Islet precursor cell (in vitro differentiated cells): ENCODE data around the gene SLC10A7.
A peak's percentile ranks its signal among the peaks of the same experiment; 100 is the strongest.

Source experiments
- DNase-seq: peaks from one replicate; pipeline ENCODE4 v3.0.0-alpha.2; 2018

The SLC10A7 gene, protein sequence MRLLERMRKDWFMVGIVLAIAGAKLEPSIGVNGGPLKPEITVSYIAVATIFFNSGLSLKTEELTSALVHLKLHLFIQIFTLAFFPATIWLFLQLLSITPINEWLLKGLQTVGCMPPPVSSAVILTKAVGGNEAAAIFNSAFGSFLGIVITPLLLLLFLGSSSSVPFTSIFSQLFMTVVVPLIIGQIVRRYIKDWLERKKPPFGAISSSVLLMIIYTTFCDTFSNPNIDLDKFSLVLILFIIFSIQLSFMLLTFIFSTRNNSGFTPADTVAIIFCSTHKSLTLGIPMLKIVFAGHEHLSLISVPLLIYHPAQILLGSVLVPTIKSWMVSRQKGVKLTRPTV

DNA sequence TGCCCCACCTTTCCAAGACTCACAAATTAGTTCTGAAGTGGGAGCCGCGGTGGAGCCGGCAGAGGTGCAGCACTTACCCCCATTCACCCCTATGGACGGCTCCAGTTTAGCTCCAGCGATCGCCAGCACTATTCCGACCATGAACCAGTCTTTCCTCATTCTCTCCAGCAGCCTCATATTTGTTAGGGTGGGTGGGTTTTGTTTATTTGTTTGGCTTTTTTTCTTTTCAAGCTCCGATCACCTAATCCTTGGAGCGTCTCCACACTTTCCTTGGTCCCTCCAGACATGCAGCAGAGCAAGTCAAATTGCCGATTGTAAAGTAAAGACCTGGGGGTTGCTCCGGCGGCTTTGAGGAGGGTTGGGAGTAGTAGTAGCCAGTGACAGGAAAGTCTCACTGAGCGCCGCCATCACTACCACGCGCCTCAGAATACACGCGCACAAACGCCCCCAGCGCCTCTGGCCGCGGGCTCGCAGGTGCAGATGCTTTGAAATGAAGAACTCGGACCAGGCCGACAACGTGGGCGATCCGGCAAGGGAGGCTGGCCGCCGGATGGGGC lies at the start of gene SLC10A7:
Gene SLC10A7, minus strand, starts transcription at position 400 of the 557 bp plus-strand sequence. Its CDS starts 223 bp downstream, at position 177.
- peak; percentile 91 for DNase-seq

DNA sequence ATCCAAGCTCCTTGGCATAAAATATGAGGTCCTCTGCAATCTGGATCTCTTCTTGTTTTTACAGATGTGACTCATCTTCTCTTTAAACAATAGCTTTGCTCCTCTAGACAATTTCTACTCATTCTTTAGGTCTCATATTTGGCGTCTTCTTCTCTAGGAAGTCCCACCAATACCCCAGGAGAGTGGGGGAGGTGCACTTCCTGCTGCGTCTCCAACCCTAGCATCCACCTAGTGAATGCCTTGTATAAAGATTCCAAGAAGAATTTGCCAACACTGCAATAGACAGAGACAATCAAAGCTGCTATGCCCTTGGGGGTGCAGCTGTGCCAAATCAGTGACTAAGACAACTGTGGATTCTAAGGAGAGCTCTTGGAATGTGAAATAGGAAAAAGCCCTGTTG lies 45.7 kb upstream of the SLC10A7 start:
- no peak for DNase-seq

DNA sequence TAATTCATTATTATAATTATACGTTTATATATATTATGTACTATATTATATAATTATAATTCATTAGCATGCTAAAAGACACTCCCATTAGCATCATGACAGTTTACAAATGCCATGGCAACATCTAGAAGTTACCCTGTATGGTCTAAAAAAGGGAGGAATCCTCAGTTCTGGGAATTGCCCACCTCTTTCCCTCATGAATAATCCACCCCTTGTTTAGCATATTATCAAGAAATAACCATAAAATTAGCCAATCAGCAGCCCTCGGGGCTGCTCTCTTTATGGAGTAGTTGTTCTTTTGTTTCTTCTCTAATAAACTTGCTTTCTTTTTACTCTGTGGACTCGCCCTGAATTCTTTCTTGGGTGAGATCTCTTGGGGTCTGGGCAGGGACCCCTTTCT lies 42.8 kb upstream of the SLC10A7 start:
- DNase-seq = no peak

DNA sequence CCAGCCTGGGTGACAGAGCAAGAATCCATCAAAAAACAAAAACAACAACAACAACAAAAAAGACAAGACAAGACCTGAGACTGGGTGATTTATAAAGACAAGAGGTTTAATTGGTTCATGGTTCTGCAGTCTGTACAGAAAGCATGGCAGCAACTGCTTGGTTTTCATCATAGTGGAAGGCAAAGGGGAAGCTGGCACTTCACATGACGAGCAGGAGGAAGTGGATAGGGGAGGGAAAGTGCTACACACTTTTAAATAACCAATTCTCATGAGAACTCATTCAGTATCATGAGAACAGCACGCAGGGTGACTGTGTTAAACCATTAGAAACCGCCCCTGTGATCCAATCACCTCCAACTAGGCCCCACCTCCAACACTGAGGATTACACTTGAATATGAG lies 28.4 kb upstream of the SLC10A7 start:
- DNase-seq = no peak

DNA sequence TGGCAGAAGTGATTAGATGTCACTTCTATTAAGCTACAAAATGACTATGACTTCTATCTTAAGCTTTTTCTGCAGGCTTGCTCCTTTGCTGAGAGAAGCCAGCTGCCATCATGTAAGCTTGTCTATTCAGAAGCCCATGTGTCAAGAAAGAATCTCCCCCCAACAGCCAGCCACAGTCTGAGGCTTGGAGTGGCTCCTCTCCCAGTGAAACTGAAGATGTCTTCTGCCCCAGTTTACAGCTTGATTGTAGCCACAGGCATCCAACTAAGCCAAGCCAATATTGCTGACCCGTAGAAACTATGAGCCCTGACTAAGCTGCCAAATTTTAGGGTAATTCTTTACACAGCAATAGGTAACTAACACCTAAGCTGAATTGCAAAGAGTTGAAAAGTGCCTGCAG lies 26.7 kb upstream of the SLC10A7 start:
- DNase-seq = no peak

DNA sequence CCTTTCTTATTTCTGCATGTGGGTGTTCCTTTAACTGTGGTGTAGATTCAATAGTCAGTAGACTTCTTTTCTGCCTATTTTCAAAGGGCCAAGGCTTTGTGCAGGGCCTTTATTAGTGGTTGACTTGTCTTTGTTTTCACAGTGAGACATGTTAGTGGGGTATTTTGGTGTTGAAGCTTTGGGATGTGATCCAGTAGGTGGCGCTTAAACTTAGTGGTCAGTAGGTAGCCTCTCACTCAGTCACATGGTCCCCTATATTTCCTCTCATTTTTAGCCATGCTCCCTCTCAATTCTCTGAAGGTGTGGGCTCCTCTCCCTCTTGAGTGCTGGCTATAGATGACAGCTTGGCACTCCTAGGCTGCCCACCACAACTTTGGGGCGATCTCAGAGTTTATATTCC lies 23.4 kb upstream of the SLC10A7 start:
- DNase-seq = no peak

DNA sequence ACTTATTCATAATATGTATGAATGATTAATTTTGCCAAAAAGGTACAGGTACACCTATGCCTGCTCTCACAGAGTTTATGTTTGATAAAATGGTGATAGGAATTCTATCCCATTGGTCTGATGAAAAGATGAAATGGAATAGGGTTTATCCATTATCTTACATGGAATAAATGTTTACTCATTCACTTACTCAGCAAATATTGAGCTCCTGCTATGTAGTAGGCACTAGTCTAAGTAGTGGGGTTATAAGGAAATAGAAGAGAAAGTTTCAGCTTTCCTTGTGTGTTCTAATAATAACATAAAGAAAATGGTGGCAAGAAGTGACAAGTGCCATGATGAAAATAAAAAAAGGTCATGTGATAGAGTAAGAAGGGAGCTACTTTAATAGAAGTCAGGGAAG lies 12.4 kb upstream of the SLC10A7 start:
- no peak for DNase-seq

DNA sequence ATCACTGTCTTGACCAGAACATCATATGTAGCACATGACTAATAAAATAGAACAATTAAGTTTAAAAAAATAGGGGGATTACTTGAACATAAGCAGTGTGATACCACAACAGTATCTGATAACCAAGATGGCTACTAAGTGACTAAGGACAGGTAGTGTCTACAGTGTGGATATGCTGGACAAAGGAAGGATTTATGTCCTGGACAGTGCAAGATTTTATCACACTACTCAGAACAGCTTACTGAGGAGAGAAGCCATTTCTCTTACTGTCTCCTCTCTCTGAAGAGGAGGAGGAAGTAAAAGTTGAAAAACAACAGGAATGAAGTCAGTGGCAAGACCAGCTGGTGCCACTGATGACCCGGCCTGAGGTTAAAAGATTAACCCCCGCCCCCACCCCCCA lies 4.0 kb upstream of the SLC10A7 start:
- DNase-seq = no peak

DNA sequence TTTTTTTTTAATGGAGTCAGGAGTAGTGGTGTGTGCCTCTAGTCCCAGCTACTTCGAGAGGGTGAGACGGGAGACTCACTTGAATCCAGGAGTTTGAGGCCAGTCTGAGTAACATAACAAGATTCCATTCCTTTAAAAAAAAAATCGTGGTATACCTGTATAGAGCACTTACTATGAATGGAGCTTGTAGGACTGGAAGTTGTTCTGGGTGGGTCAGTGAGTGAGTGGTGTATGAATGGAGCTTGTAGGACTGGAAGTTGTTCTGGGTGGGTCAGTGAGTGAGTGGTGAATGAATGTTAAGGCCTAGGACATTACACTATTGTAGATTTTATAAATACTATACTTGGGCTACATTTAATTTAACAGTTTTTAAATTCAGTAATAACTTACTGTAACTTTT lies 2.9 kb upstream of the SLC10A7 start:
- no peak for DNase-seq

DNA sequence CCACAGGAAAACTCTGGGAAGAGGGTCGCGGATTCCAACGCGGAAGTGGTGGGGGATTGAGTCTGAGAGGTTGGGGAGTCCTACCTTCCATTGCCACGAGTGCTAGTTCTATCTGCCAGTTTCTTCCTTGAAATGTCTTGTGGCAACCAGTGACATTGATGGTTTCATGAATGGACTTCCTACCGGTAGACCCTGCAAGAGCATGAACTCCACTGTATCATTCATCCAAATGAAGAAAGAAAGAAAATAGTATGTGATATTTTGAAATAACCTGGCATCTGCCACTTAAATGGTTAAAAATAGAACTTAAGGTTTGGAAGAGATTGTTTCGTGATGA lies 1.1 kb upstream of the SLC10A7 start:
- no peak for DNase-seq

DNA sequence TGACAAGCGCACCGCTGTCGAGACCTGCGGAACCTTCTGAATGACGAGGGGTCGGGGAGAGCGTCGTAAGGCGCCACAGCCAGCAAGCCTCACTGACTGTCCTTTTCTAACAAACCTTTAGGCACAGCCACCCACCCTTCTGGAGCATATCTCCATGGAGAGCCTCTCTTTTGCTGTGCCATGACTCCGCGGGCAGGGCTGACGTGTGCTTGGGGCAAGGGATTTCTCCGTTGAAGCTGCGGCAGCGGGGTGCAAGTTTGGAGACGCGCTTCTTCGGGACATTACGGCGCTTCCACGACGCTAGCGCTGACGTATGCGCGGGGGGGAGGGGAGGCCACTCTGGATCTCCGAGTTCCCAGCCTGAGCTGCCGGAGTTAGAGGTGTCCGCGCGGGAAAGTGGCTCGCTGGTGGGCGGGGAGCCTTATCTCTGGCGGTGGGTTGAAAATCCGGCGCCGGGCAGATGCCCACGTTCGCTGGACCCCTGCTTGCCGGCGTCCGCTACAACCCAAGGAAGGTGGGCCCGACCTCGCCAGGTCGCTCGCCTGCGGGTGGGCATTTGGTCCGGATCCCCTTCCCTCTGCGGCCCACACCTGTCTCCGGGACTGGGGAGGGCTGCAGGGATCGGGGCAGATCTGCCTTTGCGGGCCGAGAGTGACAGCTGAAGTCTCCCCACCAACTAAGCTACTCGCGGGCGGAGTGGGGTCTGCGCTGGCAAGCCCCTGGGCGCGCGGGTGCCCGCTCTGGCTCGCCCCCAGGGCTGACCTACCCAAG lies 543 bp upstream of the SLC10A7 start:
- peak; percentile 85 for DNase-seq

DNA sequence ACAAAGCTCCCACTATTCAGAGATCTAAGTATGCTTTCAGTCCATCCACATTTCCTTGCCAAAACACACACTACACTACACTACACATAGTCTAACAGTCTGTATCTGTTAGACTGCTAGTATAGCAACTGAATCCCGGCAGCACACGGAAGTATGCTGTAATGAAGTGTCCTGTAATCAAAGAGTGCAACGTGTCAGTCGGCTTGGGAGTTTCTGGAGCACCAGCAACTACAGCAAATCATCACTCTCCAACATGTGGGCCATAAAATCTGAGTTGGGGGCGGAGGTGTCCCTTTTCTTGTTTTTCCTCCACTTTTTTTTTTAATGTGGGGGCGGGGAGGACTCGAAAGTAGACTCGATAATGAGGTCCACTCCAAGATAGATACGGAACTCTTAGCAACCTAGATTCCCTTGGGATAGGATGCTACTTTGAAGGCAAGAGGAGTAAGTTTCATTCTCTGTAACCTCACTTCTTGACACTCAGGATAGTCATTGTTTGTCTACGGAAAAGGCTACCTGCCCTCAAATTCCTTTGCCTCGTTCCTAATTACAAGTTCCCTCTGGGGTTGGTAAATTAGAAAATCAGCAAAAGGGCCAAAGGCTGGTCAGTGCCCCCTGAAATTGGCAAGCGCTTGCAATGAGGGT lies 722 bp downstream of the SLC10A7 start:
- DNase-seq = peak; percentile 54

DNA sequence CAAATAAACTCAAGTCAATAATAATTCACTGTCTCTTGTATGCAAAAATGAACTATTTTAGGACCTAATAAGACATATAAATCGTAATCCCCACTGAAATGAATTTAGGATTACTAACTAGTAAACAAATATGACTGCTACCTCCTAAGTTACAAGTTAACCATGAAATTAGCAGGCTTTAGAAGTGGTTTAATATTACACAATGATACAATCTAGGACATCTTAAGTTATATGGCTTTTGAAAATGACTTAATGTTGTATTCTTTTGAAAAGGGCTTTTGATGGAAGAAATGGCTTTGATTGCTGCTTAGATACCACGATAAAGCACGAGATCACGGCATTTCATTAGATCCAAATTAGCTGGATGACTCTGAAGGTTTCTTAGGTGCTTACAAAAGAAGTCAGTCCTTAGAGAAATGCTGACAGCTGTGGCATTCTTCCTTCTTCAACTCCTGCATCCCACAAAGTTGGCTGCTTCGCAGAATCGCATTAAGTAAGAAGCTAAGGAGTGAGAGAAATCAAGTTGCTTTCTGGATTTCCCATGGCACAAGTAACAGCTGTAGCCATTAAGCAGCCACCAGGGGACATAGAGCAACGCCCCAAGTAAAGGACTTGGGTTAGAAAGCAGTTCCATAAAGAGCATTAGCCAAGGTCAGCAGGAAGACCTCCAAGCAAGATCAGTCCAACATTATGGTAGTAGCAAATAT lies 6.9 kb downstream of the SLC10A7 start:
- DNase-seq = no peak

DNA sequence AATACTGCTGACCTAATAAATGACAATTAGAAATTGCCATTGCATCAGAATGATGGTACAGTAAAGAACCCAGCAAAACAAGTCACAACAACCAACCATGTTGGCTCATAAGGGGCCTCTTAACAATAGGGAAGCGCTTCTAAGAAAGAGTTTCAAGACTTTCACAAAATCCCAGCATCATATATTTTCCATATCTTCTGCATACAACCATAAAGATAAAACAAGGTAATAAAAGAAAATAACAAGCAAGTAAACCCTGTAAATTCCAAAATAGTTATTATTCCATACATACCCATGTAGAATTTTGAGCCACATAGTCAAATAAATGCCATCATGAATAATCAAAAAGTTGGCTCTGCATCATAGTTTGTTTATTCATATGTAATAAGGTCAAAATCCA lies 8.2 kb downstream of the SLC10A7 start:
- no peak for DNase-seq

DNA sequence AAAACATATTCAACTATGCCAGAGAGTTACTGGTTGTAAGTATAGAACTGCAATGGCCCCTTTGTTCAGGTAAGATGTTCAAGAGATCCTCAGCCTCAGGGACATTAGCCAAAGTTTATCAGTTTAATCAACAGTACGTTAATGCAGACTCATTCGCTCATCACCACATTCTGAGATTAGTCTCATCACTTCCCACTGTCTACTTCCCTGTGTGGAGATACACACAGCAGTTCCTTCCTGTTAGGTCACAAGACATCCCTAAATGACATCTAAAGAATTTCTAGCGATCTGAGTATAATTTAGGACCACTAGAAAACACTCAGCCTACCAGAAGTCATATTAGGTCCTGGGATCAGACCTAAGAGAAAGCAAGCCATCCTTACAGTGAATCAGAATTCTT lies 10.4 kb downstream of the SLC10A7 start:
- no peak for DNase-seq

DNA sequence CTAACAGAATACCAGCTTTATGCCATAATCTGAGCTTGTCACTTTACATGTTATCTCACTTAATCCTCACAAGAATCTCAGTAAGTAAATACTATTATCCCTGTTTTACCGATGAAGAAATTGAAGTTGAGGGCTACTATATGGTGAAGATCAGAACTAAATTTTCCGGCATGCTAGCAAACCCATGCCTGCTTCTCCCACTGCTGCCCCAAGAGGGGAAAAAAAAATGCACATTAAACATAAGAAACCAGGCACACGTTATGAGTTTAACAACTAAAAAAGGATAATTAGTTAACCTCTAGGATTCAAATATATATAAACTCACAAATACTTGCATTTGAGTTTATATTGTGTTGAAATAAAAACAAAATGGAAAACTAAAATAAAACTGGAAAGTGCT lies 10.8 kb downstream of the SLC10A7 start:
- no peak for DNase-seq

DNA sequence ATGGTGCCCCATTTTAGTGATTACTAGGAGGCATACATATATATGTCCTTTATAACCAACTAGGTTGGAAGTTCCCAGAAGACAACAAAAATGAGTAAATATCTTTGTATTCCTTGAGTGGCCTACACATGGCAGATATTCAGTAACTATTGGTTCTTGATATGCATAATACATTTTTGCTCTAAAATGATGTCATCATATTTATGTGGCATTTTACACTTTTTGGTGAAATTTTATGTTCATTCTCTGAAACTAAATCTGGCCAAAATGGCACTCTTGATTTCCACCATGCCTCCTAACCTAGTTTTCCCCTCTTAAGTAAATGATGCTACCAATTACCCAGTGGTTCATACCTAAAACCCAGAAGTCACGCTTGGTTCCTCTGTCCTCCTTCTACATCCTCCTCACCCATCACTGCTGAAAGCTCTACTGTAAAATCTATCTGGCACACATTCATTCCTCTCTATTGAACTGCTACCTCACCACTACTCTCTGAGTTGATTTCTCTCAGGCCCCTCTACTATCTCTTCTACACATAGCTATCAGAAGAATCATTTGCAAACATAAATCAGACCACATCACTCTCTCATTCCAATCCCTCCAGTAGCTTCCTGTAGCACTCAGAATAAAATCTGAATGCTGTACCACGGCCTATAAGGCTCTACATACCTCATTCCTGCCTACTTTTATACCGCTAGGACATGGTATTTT lies 13.4 kb downstream of the SLC10A7 start:
- DNase-seq = no peak

DNA sequence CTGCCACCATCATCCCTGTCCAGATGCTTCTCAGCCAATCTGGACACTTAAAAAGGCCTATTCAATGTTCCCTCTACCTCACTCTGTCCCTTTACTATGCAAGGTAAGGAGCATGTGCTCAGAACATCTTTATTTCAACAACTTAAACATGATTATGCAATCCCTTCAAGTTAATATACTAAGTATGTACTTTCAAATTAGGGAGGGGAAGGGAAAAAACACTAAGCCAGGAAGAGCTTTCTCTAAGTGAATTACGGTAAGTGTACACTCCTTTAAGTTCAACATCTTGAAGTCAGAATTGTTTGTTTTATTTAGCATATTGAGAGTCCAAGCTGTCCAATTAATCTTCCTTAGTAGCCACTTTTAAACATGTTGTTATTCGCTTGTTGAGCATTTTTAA lies 14.1 kb downstream of the SLC10A7 start:
- no peak for DNase-seq

DNA sequence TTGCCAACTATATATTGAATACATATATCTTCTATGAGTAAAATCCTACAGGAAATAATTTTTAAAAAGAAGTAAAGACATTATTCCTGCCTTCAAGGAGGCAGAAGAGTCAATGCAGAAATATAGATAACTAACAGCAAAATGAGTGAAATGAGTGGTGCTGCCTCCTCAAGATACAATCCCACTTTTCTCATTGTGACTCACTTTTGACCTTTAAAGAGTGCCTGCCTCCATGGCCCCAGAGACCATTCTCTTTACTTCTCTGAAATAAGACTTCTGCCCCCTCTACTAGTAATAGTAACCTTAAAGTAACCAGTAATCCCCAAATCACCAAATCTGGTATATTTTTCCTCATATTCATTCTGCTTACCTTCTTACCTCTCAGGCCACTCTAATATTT lies 15.5 kb downstream of the SLC10A7 start:
- DNase-seq = no peak

DNA sequence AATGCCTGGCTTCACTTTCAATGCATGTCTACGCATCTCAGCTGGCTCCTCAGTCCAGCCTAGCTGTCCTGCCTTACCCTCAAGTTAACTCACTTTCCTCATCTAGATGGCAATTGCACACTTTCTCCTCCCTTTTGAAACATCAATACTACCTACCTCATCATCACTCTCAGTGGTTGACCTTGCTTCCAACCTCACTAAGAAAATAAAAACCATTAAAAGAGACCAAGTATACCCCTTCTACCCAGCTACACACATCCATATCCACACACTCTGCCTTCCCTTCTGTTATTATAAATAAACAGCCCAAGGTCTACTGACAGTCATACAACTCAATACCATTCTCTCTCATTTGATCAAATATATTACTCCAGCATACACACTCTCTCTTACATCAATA lies 21.5 kb downstream of the SLC10A7 start:
- no peak for DNase-seq

DNA sequence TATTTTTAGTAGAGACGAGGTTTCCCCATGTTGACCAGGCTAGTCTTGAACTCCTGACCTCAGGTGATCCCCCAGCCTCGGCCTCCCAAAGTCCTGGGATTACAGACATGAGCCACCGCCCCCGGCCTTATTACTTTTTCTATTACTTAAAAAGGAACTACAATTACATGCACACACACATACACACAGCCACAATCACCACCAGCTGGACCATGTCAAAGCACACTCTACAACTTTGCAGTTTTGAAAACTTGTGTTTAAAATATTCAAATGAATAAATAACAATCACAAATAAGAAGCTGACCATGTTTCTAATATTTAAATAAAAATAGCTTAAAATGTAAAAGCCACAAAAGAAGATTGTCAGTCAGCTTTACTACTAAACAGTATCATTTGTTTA lies 23.4 kb downstream of the SLC10A7 start:
- DNase-seq = no peak

DNA sequence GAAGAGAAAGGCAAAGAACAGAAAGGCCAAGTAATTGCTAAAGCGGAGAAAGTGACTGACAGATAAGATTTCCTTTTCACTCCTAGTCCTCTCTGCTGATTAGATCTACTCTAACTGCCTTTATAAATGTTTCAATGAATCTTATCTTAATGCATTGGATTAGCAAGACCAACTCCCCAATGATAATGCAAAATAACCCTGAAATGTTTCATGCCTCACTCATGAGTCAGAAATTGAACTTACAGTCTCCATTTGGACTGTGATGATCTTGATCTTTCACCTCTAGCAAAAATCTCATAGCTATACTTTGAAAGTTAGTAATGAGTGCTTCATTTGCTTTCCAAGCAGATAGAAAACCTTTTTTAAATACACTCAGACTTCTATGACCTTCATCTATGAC lies 26.5 kb downstream of the SLC10A7 start:
- no peak for DNase-seq

DNA sequence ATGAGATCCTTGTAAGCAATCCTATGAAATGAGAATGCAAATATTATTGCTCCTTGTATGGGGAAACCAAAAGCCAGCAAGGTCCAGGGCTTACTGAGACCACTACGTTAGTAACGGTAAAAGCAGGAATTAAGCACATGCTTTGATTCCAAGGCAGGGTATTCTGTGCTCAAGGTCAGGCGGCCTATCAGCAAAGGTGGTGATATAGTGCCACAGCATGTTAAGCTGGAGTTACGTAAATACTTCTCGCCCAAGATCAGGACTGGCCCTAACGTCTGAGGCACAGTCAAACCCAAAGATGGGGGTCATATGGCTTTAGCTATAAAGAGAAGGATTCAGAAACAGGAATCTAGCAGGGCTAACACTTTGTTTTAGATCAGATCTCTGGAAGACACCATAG lies 27.6 kb downstream of the SLC10A7 start:
- DNase-seq = no peak
